Spleen (tissue), 7 donors: ENCODE data around the gene SMTN.

Experiments used
- CTCF ChIP-seq, 11 experiments: fragments of 200-600 bp in 7 of 11; fragments of 450-650 bp in 4 of 11; sonication (generic) in 4 of 11; IDR thresholded peaks in 8 of 11; conservative IDR thresholded peaks in 3 of 11; 1 replicate in 7 of 11; 2 replicates in 4 of 11; pipeline versions ENCODE4 v1.4.0 to v1.8.0; 2016 to 2021; ENCODE audit warnings: antibody characterized with exemption in 11 of 11, inconsistent platforms in 4 of 11, mild to moderate bottlenecking in 1 of 11
- POLR2A ChIP-seq, 3 donors: fragments of 450-650 bp; IDR thresholded peaks; one replicate each; pipeline ENCODE4 v1.5.1; 2017; ENCODE audit warnings: antibody characterized with exemption in 3 of 3, mild to moderate bottlenecking in 1 of 3
- POLR2AphosphoS5 ChIP-seq, 3 donors: sonication (generic); formaldehyde crosslinking; IDR thresholded peaks; one replicate each; pipeline ENCODE4 v1.5.1; 2017; ENCODE audit warnings: antibody characterized with exemption in 3 of 3
- donor health status: DM: no; HTN: no; CAD: no; lungs with moderate emphysema.
- donor health status: DM: no; HTN: no; CAD: no.
- donor health status: DM: no; HTN: no; CAD: no.

- TF ChIP-seq POLR2A (IDR thresholded peaks at IDR 0.05) (no peak), CTCF (IDR thresholded peaks at IDR 0.05 in 8 of 11, conservative IDR thresholded peaks at IDR 0.05 in 3 of 11) (no peak), POLR2AphosphoS5 (IDR thresholded peaks at IDR 0.05) (no peak)
Measured at GRCh38 chr22:31103111-31103510, 22.0 kb downstream of the SMTN start.
